Measurements from ENCODE around the gene TAOK3.
A peak's percentile ranks its signal among the peaks of the same experiment; 100 is the strongest.

Gene TAOK3

DNA sequence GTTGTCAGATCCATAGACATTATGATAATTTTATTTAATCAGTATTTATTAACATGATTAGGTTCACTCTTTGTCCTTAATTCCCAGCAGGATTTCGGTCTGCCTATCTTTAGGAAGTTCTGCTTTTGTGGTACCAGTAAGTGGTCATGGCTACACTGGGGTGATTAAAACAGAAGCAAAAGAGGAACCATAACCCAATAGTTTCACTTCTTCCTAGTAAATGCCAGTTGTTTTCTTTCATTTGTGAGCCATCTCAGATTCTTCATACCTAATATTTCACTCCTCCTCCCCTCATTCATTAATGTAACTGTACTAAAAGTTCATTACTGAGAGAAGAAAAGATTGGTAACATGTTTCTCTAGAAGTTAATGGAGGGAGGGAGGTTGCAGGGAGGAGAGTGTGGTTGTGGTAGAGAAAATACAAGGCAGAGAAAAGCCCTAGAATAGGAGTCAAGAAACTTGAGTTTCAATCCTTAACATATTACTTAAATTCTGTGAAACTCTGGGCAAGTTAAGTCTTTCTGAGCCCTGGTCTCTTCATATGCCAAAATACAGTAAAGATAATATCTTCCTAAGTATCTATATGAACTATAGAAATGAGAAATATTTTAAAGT is 135.5 kb downstream of the TAOK3 start:
- Histone ChIP-seq H3K4me2 (ENCODE audit: low read length) (no peak overlapping the region), H3K9me3 (replicated peaks; ENCODE audit: low read length) (no peaks in the 10 kb centered on the region), H3K9ac (ENCODE audit: low read depth, low read length) (no peak overlapping the region), H3K27me3 (ENCODE audit: control insufficient read depth, insufficient read depth, low read length) (no peaks in the 10 kb centered on the region), H3K4me1 (ENCODE audit: control insufficient read depth, insufficient read depth, low read length) (peaks cover 8% of the 10 kb centered on the region), H3K36me3 (ENCODE audit: insufficient read depth, low read length) (peaks cover 8% of the 10 kb centered on the region), H3K4me3 (ENCODE audit: low read length) (no peak overlapping the region)

DNA sequence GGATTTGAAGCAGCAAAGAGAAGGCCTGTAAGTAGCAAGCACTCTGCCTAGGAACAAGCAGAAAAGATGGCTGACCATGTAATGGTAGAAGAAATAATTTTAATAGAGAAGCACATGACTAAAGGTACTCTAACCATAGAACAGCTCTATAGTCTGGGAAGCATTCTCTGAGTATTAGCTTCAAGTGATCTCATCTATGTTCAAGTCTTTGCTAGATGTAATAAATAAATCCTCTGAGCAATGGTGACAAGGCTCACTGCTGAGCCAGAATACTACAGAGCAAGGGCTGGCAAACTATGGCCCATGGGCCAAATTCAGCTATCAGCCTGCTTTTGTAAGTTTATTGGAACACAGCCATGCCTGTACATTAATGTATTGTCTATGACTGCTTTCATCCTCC is 152.0 kb downstream of the TAOK3 start:
- Histone ChIP-seq H3K4me1 (ENCODE audit: control insufficient read depth, insufficient read depth, low read length) (no peaks in the 10 kb centered on the region), H3K4me3 (ENCODE audit: low read length) (no peak overlapping the region), H3K36me3 (ENCODE audit: insufficient read depth, low read length) (no peaks in the 10 kb centered on the region), H3K4me2 (ENCODE audit: low read length) (no peak overlapping the region), H3K9me3 (replicated peaks; ENCODE audit: low read length) (no peaks in the 10 kb centered on the region), H3K9ac (ENCODE audit: low read depth, low read length) (no peak overlapping the region), H3K27me3 (ENCODE audit: control insufficient read depth, insufficient read depth, low read length) (no peaks in the 10 kb centered on the region)

GRCh38 chr12:118219772-118220171 is 152.9 kb downstream of the TAOK3 start:
- no peaks in the 10 kb centered on the region for H3K36me3 ChIP-seq (ENCODE audit: insufficient read depth, low read length)
- no peak overlapping the region for H3K4me3 ChIP-seq (ENCODE audit: low read length)
- H3K9ac ChIP-seq (ENCODE audit: low read depth, low read length): no peak overlapping the region
- H3K27me3 ChIP-seq (ENCODE audit: control insufficient read depth, insufficient read depth, low read length): no peaks in the 10 kb centered on the region
- no peaks in the 10 kb centered on the region for H3K9me3 ChIP-seq (replicated peaks; ENCODE audit: low read length)
- no peaks in the 10 kb centered on the region for H3K4me1 ChIP-seq (ENCODE audit: control insufficient read depth, insufficient read depth, low read length)
- H3K4me2 ChIP-seq (ENCODE audit: low read length): no peak overlapping the region

- Histone ChIP-seq H3K4me1 (ENCODE audit: control insufficient read depth, insufficient read depth, low read length) (no peaks in the 10 kb centered on the region), H3K9ac (ENCODE audit: low read depth, low read length) (no peak overlapping the region), H3K4me3 (ENCODE audit: low read length) (no peak overlapping the region), H3K4me2 (ENCODE audit: low read length) (no peak overlapping the region), H3K9me3 (replicated peaks; ENCODE audit: low read length) (no peaks in the 10 kb centered on the region), H3K27me3 (ENCODE audit: control insufficient read depth, insufficient read depth, low read length) (no peaks in the 10 kb centered on the region), H3K36me3 (ENCODE audit: insufficient read depth, low read length) (peaks cover 1% of the 10 kb centered on the region)
Measured at GRCh38 chr12:118219106-118219505, 153.6 kb downstream of the TAOK3 start.

DNA sequence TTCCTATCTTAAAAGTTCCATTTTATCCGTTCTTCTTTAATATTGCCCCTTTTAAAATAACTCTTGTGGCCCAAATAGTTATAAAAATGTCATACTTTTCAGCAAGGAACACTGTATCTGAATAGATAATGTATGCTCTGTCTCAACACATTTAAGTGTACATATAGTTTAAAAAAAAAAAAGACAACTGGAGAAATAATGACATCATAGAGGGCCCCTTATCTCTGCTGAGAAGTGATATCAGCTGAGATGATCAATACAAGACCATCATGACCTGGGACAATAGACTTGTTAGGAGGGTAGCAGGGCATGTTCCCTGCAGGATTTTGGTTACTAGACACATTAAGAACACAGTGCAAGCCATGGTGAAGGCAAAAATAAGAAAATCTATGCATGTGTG is 159.3 kb downstream of the TAOK3 start:
- Histone ChIP-seq H3K4me3 (ENCODE audit: low read length) (no peak overlapping the region), H3K27me3 (ENCODE audit: control insufficient read depth, insufficient read depth, low read length) (no peaks in the 10 kb centered on the region), H3K4me2 (ENCODE audit: low read length) (no peak overlapping the region), H3K36me3 (ENCODE audit: insufficient read depth, low read length) (peaks cover 14% of the 10 kb centered on the region), H3K9me3 (replicated peaks; ENCODE audit: low read length) (no peaks in the 10 kb centered on the region), H3K9ac (ENCODE audit: low read depth, low read length) (no peak overlapping the region), H3K4me1 (ENCODE audit: control insufficient read depth, insufficient read depth, low read length) (no peaks in the 10 kb centered on the region)

- H3K9me3 ChIP-seq (replicated peaks; ENCODE audit: low read length): no peaks in the 10 kb centered on the region
- H3K4me1 ChIP-seq (ENCODE audit: control insufficient read depth, insufficient read depth, low read length): no peaks in the 10 kb centered on the region
- no peak overlapping the region for H3K9ac ChIP-seq (ENCODE audit: low read depth, low read length)
- no peak overlapping the region for H3K4me3 ChIP-seq (ENCODE audit: low read length)
- no peak overlapping the region for H3K4me2 ChIP-seq (ENCODE audit: low read length)
- no peaks in the 10 kb centered on the region for H3K27me3 ChIP-seq (ENCODE audit: control insufficient read depth, insufficient read depth, low read length)
- peaks cover 14% of the 10 kb centered on the region for H3K36me3 ChIP-seq (ENCODE audit: insufficient read depth, low read length)
Measured at GRCh38 chr12:118212606-118213005, 160.1 kb downstream of the TAOK3 start.

DNA sequence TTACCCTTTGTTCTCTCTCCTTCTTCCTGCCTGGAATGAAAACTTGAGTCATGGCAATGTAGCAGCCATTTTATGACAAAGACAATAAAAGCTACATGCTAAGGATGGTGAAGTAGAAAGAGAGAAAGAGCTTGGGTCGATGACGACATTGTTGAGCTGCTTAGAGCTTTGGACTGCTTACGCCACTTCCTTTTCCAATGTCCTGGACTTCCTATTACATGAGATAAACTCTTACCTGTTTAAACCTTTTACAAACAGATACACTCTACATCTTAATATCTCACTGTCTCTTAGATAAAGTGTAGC is 166.6 kb downstream of the TAOK3 start:
- Histone ChIP-seq H3K9me3 (replicated peaks; ENCODE audit: low read length) (no peaks in the 10 kb centered on the region), H3K27me3 (ENCODE audit: control insufficient read depth, insufficient read depth, low read length) (no peaks in the 10 kb centered on the region), H3K9ac (ENCODE audit: low read depth, low read length) (no peak overlapping the region), H3K36me3 (ENCODE audit: insufficient read depth, low read length) (peaks cover 3% of the 10 kb centered on the region), H3K4me2 (ENCODE audit: low read length) (no peak overlapping the region), H3K4me3 (ENCODE audit: low read length) (no peak overlapping the region), H3K4me1 (ENCODE audit: control insufficient read depth, insufficient read depth, low read length) (no peaks in the 10 kb centered on the region)

GRCh38 chr12:118193958-118194357 is 178.7 kb downstream of the TAOK3 start:
- Histone ChIP-seq H3K4me2 (ENCODE audit: low read length) (no peak overlapping the region), H3K4me1 (ENCODE audit: control insufficient read depth, insufficient read depth, low read length) (peaks cover 20% of the 10 kb centered on the region), H3K9me3 (replicated peaks; ENCODE audit: low read length) (no peaks in the 10 kb centered on the region), H3K4me3 (ENCODE audit: low read length) (no peak overlapping the region), H3K36me3 (ENCODE audit: insufficient read depth, low read length) (peaks cover 6% of the 10 kb centered on the region), H3K27me3 (ENCODE audit: control insufficient read depth, insufficient read depth, low read length) (no peaks in the 10 kb centered on the region), H3K9ac (ENCODE audit: low read depth, low read length) (no peak overlapping the region)

DNA sequence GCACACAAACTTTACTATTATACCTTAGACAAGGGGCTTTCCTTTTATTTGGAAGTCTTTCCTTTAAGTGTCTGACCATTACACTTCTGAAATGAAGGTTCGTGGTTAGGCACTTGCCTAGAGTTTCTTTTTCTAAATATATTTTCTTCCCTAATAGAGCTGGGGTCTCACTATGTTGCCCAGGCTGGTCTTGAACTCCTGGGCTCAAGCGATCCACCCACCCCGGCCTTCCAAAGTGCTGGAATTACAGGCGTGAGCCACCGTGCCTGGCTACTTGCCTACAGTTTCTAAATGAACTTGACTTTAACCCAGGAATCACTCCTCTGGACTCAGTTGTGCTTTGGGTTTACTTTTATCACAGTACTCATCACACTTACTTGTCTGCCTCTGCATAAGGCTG is 179.2 kb downstream of the TAOK3 start:
- Histone ChIP-seq H3K9ac (ENCODE audit: low read depth, low read length) (no peak overlapping the region), H3K4me1 (ENCODE audit: control insufficient read depth, insufficient read depth, low read length) (peaks cover 24% of the 10 kb centered on the region), H3K4me2 (ENCODE audit: low read length) (no peak overlapping the region), H3K9me3 (replicated peaks; ENCODE audit: low read length) (no peaks in the 10 kb centered on the region), H3K27me3 (ENCODE audit: control insufficient read depth, insufficient read depth, low read length) (no peaks in the 10 kb centered on the region), H3K4me3 (ENCODE audit: low read length) (no peak overlapping the region), H3K36me3 (ENCODE audit: insufficient read depth, low read length) (peaks cover 4% of the 10 kb centered on the region)

DNA sequence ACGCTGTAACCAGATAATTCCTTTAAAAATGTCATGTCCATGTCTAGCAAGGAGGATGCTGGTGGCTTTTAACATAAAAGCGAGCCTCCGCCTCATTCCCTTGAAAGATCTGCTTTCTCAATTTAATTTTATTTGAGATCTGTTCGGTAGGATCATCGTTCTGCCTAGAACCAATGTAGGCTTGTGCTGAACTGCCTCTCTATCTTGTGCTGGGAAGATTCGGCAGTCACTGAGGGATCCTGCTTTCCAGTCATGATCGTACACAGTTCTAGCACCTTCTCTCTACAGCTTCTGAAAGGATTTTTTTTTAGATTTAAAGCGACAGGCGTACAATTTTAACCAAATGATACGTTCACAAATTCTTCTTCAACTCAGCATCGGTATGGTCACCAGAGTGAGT is 182.4 kb downstream of the TAOK3 start:
- peak overlapping the region; percentile 85 for H3K9ac ChIP-seq (ENCODE audit: low read depth, low read length)
- peaks cover 35% of the 10 kb centered on the region for H3K4me1 ChIP-seq (ENCODE audit: control insufficient read depth, insufficient read depth, low read length)
- H3K9me3 ChIP-seq (replicated peaks; ENCODE audit: low read length): no peaks in the 10 kb centered on the region
- no peaks in the 10 kb centered on the region for H3K36me3 ChIP-seq (ENCODE audit: insufficient read depth, low read length)
- no peaks in the 10 kb centered on the region for H3K27me3 ChIP-seq (ENCODE audit: control insufficient read depth, insufficient read depth, low read length)
- peak overlapping the region; percentile 67 for H3K4me3 ChIP-seq (ENCODE audit: low read length)
- H3K4me2 ChIP-seq (ENCODE audit: low read length): peak overlapping the region; percentile 92

- Histone ChIP-seq H3K9me3 (replicated peaks; ENCODE audit: low read length) (no peaks in the 10 kb centered on the region), H3K9ac (ENCODE audit: low read depth, low read length) (peak overlapping the region; percentile 85), H3K4me3 (ENCODE audit: low read length) (peak overlapping the region; percentile 67), H3K36me3 (ENCODE audit: insufficient read depth, low read length) (no peaks in the 10 kb centered on the region), H3K27me3 (ENCODE audit: control insufficient read depth, insufficient read depth, low read length) (no peaks in the 10 kb centered on the region), H3K4me2 (ENCODE audit: low read length) (peak overlapping the region; percentile 92), H3K4me1 (ENCODE audit: control insufficient read depth, insufficient read depth, low read length) (peaks cover 35% of the 10 kb centered on the region)
Measured at GRCh38 chr12:118189741-118190191, 182.9 kb downstream of the TAOK3 start.

GRCh38 chr12:118188690-118189371 is 183.9 kb downstream of the TAOK3 start:
- H3K27me3 ChIP-seq (ENCODE audit: control insufficient read depth, insufficient read depth, low read length): no peaks in the 10 kb centered on the region
- peaks cover 35% of the 10 kb centered on the region for H3K4me1 ChIP-seq (ENCODE audit: control insufficient read depth, insufficient read depth, low read length)
- H3K9me3 ChIP-seq (replicated peaks; ENCODE audit: low read length): no peaks in the 10 kb centered on the region
- peak overlapping the region; percentile 67 for H3K4me3 ChIP-seq (ENCODE audit: low read length)
- H3K9ac ChIP-seq (ENCODE audit: low read depth, low read length): peak overlapping the region; percentile 85
- H3K36me3 ChIP-seq (ENCODE audit: insufficient read depth, low read length): no peaks in the 10 kb centered on the region
- peak overlapping the region; percentile 92 for H3K4me2 ChIP-seq (ENCODE audit: low read length)
